WTC11 (cell line): ENCODE measurements around the gene ENTHD1. TPM values are rescaled to one million over a fixed set of nuclear protein-coding genes. Genes with fewer than 3 reads are reported as not detected.
A peak's percentile ranks its signal among the peaks of the same experiment; 100 is the strongest.

Experiments
- ATAC-seq: fragments of 200-7000 bp; cut with Tn5 transposase; 2 replicates; pipeline ENCODE4 v1.10.0; 2021; ENCODE audit warnings: mild to moderate bottlenecking, moderate library complexity
- CTCF ChIA-PET: fragments of 300-600 bp; sonication (Branson Sonifier 250); formaldehyde crosslinking; loops from one replicate; lab custom pipeline; 2021; ENCODE audit warnings: antibody characterized with exemption; lab: Charles Lee
- POLR2A ChIA-PET: fragments of 350-600 bp; sonication (Branson Sonifier 250); formaldehyde crosslinking; loops from one replicate; lab custom pipeline; 2021; ENCODE audit warnings: antibody characterized with exemption; lab: Charles Lee
- DNase-seq: peaks from one replicate; pipeline ENCODE4 v3.0.0; 2021; ENCODE audit warnings: low spot score
- H3K27ac Mint-ChIP-seq: 2 replicates; pipeline ENCODE4 v1.8.0; 2021; ENCODE audit warnings: mixed read lengths
- H3K27me3 Mint-ChIP-seq: 2 replicates; pipeline ENCODE4 v1.8.0; 2021; ENCODE audit warnings: low read depth, mild to moderate bottlenecking, moderate library complexity, mixed read lengths
- H3K36me3 Mint-ChIP-seq: 2 replicates; pipeline ENCODE4 v1.8.0; 2021; ENCODE audit warnings: mixed read lengths
- H3K4me1 Mint-ChIP-seq: 2 replicates; pipeline ENCODE4 v1.8.0; 2022; ENCODE audit warnings: mixed read lengths
- H3K4me3 Mint-ChIP-seq: 2 replicates; pipeline ENCODE4 v1.8.0; 2021; ENCODE audit warnings: mild to moderate bottlenecking, moderate library complexity, mixed read lengths
- H3K9me3 Mint-ChIP-seq: 2 replicates; pipeline ENCODE4 v1.8.0; 2021; ENCODE audit warnings: mixed read lengths
- AR ChIP-seq: fragments of 250-450 bp; sonication (Bioruptor Pico); IDR thresholded peaks from 2 replicates; pipeline ENCODE4 v1.9.0; 2021; ENCODE audit warnings: mild to moderate bottlenecking
- ATF2 ChIP-seq: sonication (generic); formaldehyde crosslinking; IDR thresholded peaks from 2 replicates; pipeline ENCODE4 v1.8.1; 2022; ENCODE audit warnings: low read depth, missing genetic modification reagents, borderline replicate concordance
- ESRRA ChIP-seq: sonication (generic); formaldehyde crosslinking; IDR thresholded peaks from 2 replicates; pipeline ENCODE4 v1.8.1; 2022; ENCODE audit warnings: mild to moderate bottlenecking, missing genetic modification reagents, borderline replicate concordance
- FOXP1 ChIP-seq: sonication (generic); formaldehyde crosslinking; IDR thresholded peaks from 2 replicates; pipeline ENCODE4 v1.8.0; 2022; ENCODE audit warnings: missing genetic modification reagents, mild to moderate bottlenecking, moderate library complexity, borderline replicate concordance
- FOXP4 ChIP-seq: sonication (generic); formaldehyde crosslinking; IDR thresholded peaks from 2 replicates; pipeline ENCODE4 v1.8.0; 2022; ENCODE audit warnings: mild to moderate bottlenecking, missing genetic modification reagents
- KAT7 ChIP-seq: sonication (generic); formaldehyde crosslinking; IDR thresholded peaks from 2 replicates; pipeline ENCODE4 v1.8.1; 2023; ENCODE audit warnings: missing genetic modification reagents, mild to moderate bottlenecking, borderline replicate concordance
- SP1 ChIP-seq: sonication (generic); formaldehyde crosslinking; conservative IDR thresholded peaks from 2 replicates; pipeline ENCODE4 v1.8.1; 2022; ENCODE audit warnings: missing genetic modification reagents
- TEAD1 ChIP-seq: sonication (generic); formaldehyde crosslinking; IDR thresholded peaks from 2 replicates; pipeline ENCODE4 v1.8.0; 2022; ENCODE audit warnings: mild to moderate bottlenecking, missing genetic modification reagents
- TP53 ChIP-seq: sonication (generic); formaldehyde crosslinking; IDR thresholded peaks from 2 replicates; pipeline ENCODE4 v1.8.1; 2023; ENCODE audit warnings: mild to moderate bottlenecking, missing genetic modification reagents
- ZNF219 ChIP-seq: sonication (generic); formaldehyde crosslinking; IDR thresholded peaks from 2 replicates; pipeline ENCODE4 v1.8.0; 2023; ENCODE audit warnings: missing genetic modification reagents, mild to moderate bottlenecking, borderline replicate concordance
- ZNF416 ChIP-seq: fragments of 250-450 bp; sonication (Bioruptor Pico); IDR thresholded peaks from 2 replicates; pipeline ENCODE4 v1.9.0; 2021; ENCODE audit warnings: mild to moderate bottlenecking, inconsistent platforms
- ZNF532 ChIP-seq: fragments of 250-450 bp; sonication (Bioruptor Pico); IDR thresholded peaks from 2 replicates; pipeline ENCODE4 v1.9.0; 2021; ENCODE audit warnings: mild to moderate bottlenecking, borderline replicate concordance
- total RNA-seq: library from RNA; stranded (reverse); gene quantifications from 3 replicates; pipeline ENCODE4 v1.2.3, GENCODE V29; 2021
- TF ChIP-seq, protein P1 (sequence below): sonication (generic); formaldehyde crosslinking; conservative IDR thresholded peaks from 2 replicates; pipeline ENCODE4 v1.8.1; 2022; ENCODE audit warnings: mild to moderate bottlenecking, missing genetic modification reagents
- TF ChIP-seq, protein P2 (sequence below): fragments of 250-450 bp; sonication (Bioruptor Pico); IDR thresholded peaks from 2 replicates; pipeline ENCODE4 v1.9.0; 2021; ENCODE audit warnings: mild to moderate bottlenecking

The ENTHD1 gene
- total RNA-seq, 1 experiment from 2014 or later: not detected

GRCh38 chr22:39935116-39935515 lies 41.6 kb upstream of the ENTHD1 start (continued):
- TF ChIP-seq ATF2: no peak

DNA sequence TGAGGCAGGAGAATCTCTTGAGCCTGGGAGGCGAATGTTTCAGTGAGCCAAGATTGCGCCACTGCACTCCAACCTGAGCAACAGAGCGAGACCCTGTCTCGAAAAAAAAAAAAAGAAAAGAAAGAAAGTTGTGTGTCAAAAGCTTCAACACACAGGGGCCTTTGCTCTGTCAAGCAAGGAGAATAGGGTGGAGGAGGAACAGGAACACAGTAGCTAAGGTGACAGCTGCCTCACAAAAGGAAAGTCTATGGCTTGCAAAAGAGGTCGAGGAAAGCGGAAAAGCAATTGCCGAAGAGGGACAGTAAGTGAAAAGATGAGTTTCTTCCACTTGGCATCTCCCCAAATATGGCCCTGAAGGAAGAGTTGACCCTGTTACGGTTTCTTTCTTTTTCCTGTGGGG lies 40.2 kb upstream of the ENTHD1 start:
- Mint-ChIP-seq H3K27ac (no peak overlapping the region), H3K4me1 (peaks cover 54% of the 10 kb centered on the region)
- TF ChIP-seq, protein P1, sequence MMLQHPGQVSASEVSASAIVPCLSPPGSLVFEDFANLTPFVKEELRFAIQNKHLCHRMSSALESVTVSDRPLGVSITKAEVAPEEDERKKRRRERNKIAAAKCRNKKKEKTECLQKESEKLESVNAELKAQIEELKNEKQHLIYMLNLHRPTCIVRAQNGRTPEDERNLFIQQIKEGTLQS (CRISPR knock-in tag): no peak
- TF ChIP-seq ZNF532 (CRISPR knock-in tag): no peak

DNA sequence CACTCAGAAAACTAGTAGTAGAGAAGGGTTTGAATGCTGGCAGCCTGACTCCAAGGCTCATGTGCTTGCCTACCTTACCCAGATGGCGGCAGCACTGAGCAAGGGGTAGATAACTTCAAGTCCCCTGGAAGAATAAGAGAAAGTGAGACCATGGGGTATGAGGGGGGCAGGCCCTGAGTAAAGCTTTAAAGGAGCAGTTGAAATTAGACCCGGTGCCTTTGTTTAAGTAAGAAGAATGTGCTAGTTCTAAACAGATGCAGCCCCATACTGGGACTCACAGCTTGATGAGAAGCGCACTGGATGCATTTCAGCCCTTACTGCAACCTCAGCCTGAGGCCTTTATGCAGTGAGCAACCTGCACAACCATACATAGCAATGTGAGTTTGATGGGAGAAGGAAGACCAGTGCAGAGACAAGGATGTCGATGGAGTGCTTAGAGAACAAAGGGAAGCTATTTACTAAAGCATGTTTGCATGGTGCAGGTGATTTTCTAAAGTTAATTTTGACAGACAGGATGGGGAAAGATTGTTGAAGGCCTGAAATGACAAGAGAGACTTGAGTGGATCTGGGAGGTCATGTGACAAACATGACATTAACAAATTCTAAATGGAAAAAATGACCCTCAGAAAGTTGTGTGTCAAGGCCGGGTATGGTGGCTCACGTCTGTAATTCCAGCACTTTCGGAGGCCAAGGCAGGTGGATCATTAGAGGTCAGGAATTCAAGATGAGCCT lies 39.5 kb upstream of the ENTHD1 start:
- H3K4me1 Mint-ChIP-seq: peaks cover 48% of the 10 kb centered on the region
- peak overlapping the region; percentile 48 for H3K27ac Mint-ChIP-seq
- H3K36me3 Mint-ChIP-seq: no peaks in the 10 kb centered on the region
- no peaks in the 10 kb centered on the region for H3K9me3 Mint-ChIP-seq
- peak; percentile 89 for DNase-seq
- ATAC-seq: peak; percentile 95
- CTCF ChIA-PET: interaction anchor here (0.5 to 4.4 kb wide), 43 partner anchors 10 to 413 kb away, joined by 3 to 146 read pairs (median 5); partner anchors contain the start of genes ATF4, FAM83F and TMA7B
- H3K27me3 Mint-ChIP-seq: no peaks in the 10 kb centered on the region; the same call in 1 of the 2 replicates
- H3K4me3 Mint-ChIP-seq: no peak overlapping the region
- POLR2A ChIA-PET: interaction anchor here (0.6 to 1.2 kb wide), 7 partner anchors 14 to 1517 kb away, joined by 3 to 6 read pairs (median 3); no protein-coding TSS in a partner anchor
- no peak for TF ChIP-seq ZNF532 (CRISPR knock-in tag)
- TF ChIP-seq SP1 (CRISPR knock-in tag): 0 out of 2 replicates have a peak, but pooled peaks have one; percentile 42
- TF ChIP-seq TP53 (CRISPR knock-in tag): no peak
- TF ChIP-seq AR (CRISPR knock-in tag): no peak
- no peak for TF ChIP-seq ZNF219 (CRISPR knock-in tag)
- TF ChIP-seq TEAD1: peak; percentile 50; the same call in 1 of the 2 replicates
- TF ChIP-seq, protein P2, sequence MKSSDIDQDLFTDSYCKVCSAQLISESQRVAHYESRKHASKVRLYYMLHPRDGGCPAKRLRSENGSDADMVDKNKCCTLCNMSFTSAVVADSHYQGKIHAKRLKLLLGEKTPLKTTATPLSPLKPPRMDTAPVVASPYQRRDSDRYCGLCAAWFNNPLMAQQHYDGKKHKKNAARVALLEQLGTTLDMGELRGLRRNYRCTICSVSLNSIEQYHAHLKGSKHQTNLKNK (CRISPR knock-in tag): no peak
- no peak for TF ChIP-seq KAT7 (CRISPR knock-in tag)
- no peak for TF ChIP-seq FOXP1 (CRISPR knock-in tag)
- TF ChIP-seq FOXP4 (CRISPR knock-in tag): no peak; the same call in 1 of the 2 replicates
- TF ChIP-seq ZNF416 (CRISPR knock-in tag): no peak
- no peak for TF ChIP-seq ESRRA (CRISPR knock-in tag)

More for the DNA sequence above, 40.2 kb upstream of the ENTHD1 start:
- DNase-seq: no peak
- CTCF ChIA-PET: interaction anchor here (0.5 to 4.4 kb wide), 20 partner anchors 10 to 399 kb away, joined by 4 to 146 read pairs (median 12); no protein-coding TSS in a partner anchor
- no peak for ATAC-seq
- Mint-ChIP-seq H3K9me3 (no peaks in the 10 kb centered on the region), H3K36me3 (no peaks in the 10 kb centered on the region), H3K4me3 (no peak overlapping the region), H3K27me3 (no peaks in the 10 kb centered on the region; the same call in 1 of the 2 replicates)
- POLR2A ChIA-PET: interaction anchor here (1.2 kb wide), 1 partner anchor 91 kb away, joined by 6 read pairs; no protein-coding TSS in a partner anchor
